Measurements from ENCODE around the gene TRIM34.
"Not testable (repeated sequence)": the region's sequence is repeated elsewhere in the genome, so short reads cannot be mapped to it uniquely, and the experiment has no call there.

TRIM34 gene, protein sequence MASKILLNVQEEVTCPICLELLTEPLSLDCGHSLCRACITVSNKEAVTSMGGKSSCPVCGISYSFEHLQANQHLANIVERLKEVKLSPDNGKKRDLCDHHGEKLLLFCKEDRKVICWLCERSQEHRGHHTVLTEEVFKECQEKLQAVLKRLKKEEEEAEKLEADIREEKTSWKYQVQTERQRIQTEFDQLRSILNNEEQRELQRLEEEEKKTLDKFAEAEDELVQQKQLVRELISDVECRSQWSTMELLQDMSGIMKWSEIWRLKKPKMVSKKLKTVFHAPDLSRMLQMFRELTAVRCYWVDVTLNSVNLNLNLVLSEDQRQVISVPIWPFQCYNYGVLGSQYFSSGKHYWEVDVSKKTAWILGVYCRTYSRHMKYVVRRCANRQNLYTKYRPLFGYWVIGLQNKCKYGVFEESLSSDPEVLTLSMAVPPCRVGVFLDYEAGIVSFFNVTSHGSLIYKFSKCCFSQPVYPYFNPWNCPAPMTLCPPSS

DNA sequence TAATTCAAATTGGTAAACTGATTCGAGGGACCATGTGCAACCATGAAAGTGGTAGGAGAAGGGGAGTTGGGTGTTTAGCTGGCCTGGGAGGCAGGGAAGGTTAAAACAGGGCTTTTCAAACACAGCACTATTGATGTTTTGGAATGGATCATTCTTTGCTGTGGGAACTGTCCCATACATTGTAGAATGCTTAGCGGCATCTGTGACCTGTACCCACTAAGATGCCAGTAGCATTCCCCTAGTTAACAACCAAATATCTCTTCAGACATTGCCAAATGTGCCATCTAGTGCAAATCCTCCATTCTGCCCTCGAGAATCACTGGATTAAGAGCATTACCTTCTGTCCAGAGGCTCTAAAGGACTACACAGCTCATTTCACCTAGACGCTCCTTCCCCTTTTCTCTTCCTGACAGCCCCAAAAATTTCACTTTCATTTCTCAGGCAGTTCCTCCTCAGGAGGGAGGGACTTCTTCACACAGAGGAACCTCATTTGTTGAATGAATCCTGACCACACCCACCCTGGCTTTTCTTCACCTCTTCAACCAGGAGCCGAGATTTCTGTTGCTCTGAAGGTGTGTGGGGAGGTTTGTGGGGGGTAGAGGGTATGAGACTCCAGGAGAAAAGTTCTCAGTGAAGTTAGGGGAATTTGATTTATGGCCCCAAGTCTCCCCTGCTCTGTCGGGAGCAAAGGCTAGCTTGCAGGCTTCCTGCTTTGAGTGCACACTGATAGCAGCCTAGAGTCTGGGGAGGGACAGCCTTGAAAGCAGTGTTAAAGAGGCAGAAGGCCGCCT is at the start of gene TRIM34:
TSS of gene TRIM34 (plus strand) at position 513 of the 791 bp plus-strand sequence. CDS start 7,331 bp downstream, outside the sequence.
- DNase-seq: no peak

DNA sequence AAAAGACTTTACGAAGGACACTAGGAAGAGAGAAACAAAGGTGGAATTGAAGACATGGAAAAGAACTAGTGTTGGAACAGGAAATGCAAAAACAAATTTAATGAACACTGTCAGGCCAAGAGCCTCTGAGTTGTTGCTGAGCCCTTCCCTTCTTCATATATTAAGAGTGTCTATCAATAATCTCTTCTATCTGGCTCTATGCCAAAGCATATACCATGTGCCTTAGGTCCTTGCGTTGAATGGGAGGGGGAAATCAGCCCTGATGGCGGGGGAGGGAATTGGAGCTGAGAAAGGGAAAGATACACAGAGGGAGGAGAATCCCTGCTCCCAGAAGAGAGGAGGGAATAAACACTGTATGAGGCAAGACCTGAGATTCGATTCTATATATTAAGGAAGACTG is 49.6 kb upstream of the TRIM34 start:
- DNase-seq: no peak

DNA sequence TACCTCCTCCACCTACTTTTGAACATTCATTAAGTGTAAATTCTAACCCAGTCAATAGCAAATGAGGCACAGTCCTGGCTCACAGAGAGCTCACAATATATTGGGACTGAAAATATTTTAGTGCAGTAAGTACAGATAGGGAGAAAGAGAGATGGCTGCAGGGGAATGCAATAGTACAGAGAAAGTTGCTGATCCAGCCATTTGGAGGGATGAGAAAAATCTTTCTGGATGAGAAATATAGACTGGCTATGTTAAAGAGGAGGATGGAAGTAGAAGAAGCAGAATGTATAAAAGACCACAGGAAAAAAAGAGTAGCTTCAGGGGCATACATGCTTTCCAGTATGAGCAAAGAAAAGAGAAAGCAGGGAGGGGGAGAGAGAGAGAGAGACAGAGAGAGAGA is 47.7 kb upstream of the TRIM34 start:
- no peak for DNase-seq

DNA sequence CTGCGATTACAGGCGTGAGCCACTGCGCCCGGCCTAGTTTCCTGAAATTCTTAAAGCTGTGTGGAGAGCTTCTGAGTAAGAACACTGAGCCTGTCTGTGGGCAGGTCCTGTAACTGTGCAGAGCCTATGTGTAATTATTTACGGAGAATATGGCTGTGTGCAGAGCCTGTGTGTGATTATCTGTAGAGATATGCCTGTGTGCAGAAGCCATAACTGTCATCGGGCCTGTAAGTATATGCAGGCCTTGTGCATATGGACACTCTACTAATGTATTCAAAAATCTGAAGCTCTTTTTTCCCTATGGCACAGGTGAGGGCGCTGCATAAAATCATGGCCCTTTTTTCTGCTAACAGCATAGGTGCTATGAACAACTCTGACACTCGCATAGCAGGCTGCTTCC is 44.2 kb upstream of the TRIM34 start, which contains the start of gene OR52B6:
TSS of gene OR52B6 (plus strand) at position 301 of the 400 bp plus-strand sequence. CDS start at position 301, 0 bp downstream.
- no peak for DNase-seq

DNA sequence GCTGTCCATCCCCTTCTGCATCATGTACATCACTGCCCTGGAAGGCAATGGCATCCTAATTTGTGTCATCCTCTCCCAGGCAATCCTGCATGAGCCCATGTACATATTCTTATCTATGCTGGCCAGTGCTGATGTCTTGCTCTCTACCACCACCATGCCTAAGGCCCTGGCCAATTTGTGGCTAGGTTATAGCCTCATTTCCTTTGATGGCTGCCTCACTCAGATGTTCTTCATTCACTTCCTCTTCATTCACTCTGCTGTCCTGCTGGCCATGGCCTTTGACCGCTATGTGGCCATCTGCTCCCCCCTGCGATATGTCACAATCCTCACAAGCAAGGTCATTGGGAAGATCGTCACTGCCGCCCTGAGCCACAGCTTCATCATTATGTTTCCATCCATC is 43.8 kb upstream of the TRIM34 start:
- DNase-seq: no peak

DNA sequence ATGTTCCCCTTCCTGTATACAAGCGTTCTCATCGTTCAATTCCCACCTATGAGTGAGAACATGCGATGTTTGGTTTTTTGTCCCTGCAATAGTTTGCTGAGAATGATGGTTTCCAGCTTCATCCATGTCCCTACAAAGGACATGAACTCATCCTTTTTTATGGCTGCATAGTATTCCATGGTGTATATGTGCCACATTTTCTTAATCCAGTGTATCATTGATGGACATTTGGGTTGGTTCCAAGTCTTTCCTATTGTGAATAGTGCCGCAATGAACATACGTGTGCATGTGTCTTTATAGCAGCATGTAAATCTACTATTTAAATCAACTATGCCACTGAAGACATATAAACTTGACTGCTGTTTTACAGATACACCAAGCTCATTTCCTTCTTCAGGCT is 40.3 kb upstream of the TRIM34 start:
- not testable (repeated sequence) for DNase-seq

DNA sequence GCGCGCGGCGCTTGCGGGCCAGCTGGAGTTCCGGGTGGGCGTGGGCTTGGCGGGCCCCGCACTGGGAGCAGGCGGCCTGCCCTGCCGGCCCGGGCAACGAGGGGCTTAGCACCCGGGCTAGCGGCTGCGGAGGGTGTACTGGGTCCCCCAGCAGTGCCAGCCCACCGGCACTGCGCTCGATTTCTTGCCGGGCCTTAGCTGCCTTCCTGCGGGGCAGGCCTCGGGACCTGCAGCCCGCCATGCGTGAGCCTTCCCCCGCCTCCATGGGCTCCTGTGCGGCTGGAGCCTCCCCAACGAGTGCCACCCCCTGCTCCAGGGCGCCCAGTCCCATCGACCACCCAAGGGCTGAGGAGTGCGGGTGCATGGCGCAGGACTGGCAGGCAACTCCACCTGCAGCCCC is 34.9 kb upstream of the TRIM34 start:
- DNase-seq: not testable (repeated sequence)

DNA sequence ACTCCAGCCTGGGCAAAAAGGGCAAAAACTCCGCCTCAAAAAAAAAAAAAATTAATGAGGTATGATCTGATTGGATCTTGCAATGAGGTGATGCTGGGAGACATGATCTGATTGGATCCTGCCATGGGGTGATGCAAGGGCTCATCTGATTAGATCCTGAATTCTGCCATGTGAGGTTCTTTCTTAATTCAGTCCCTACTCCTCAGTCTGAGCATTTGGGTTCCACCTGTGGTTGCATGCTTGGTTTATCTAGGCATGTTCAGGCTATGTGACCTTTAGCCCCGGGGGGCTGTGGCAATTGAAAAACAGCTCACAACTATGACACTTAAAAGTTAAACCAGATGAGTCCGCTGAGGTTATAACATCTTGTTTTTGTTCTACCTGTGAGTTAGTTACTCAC is 33.2 kb upstream of the TRIM34 start:
- no peak for DNase-seq

DNA sequence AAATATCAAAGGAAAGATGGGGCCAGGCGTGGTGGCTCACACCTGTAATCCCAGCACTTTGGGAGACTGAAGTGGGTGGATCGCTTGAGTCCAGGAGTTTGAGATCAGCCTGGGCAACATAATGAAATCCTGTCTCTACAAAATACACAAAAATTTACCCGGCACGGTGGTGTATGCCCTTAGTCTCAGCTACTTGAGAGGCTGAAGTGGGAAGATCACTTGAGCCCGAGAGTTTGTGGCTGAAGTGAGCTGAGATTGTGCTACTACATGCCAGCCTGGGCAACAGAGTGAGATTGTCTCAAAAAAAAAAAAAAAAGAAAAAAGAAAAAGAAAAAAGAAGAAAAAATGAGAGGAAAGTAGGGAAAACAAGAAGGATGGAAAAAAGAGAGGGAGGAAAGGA is 32.2 kb upstream of the TRIM34 start:
- no peak for DNase-seq

DNA sequence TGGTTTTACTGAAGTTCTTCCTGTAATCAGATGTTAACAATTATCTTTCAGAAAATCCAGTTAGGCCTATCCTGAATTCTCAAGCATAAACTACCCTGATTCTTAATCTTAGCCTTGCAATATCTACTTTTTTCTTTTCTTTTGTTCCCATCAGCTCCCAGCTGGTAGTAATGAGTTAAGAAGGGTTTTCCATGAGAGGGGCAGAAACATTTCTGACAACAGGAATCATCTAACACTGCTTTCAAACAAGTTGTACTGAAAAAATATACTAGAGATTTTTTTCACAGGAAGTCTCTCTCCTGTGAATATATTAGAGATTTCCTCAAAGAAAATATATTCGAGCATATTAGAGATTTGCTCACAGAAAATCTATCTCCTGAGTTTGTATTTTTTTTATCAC is 31.7 kb upstream of the TRIM34 start:
- DNase-seq: no peak

DNA sequence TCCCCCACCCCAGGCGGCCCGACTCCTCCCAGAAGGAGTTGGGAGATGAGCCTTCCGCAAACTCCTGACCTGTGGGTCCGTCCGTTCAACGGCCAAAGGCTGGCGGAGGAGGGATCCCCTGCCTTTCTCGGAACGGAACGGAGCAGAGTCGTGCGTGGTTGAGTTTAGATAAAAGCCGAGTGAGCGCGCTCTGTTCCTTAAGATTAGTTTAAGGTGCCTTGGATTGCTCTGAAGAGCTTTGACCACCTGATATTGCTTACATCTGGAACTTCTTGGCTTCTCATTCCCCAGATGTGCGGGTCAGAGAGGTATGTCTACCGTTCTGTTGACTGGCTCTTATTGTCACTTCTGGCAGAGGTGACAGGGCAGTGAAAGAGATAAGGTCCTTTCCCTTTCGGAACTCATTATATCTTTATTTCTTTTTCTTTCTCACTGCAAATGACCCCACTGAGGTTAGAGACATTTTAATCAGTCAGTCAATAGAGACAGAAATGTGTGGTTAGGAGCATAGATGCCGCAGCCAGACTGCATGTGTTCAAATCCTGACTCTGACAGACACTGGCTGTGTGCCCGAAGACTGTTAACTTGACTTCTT is 28.1 kb upstream of the TRIM34 start, which contains the start of gene TRIM6:
TSS of gene TRIM6 (plus strand) at position 31 of the 595 bp plus-strand sequence. CDS start at position 292, 261 bp downstream.
- DNase-seq: no peak

DNA sequence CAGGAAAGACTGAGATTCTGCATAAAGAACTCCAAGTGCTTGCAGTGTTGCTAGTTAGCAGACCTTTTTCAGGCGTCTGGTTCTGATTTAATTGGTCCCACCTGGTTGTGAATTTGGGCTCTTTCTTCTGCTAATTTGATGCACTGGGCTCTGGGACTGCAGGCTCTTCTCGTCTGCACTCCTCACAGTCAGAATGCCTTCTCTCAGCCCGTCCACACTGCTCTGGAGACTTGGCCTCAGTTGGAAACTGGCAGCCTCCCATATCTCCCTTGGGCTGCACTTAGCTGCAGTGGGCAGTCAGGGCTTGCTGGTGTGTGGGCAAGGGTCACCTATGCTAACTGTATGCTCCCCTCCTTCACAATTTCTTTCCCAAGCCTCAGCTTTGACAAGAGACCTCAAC is 26.8 kb upstream of the TRIM34 start:
- no peak for DNase-seq

DNA sequence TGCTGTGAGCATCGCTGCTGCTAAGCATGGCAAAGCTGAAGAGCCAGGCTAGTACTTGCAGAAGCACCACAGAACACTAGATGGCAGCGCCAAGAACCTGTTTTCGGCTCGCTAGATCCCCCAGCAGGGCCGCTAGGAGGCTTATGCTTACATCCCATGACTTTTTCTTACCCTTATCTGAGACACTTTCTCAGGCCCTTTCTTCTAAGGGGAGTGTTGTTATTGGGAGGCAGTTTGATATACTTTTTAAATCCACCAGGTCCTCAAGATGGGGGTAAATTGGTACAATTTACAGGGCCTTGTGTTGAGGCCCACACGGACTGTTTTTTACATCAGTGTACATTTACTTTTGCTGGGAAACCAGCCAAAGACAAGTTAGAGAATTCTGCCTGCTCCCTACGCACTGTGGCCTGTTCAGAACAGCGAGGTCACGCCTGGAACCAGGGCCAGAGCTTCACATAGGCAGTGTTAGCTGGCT is 24.4 kb upstream of the TRIM34 start:
- DNase-seq: no peak

DNA sequence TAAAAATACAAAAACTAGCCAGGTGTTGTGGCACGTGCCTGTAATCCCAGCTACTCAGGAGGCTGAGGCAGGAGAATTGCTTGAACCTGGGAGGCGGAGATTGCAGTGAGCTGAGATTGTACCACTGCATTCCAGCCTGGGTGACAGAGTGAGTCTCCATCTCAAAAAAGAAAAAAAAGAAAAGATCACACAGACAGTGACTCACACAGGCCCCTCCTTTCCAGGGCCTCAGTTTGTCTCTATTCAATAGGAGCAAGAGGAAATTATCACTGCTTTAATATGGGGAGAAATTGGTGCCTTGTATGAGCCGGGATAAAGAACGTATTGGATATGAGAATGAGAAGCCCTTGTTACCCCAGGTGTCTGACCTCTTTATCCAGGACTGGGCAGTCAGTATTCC is 22.0 kb upstream of the TRIM34 start:
- DNase-seq: not testable (repeated sequence)

DNA sequence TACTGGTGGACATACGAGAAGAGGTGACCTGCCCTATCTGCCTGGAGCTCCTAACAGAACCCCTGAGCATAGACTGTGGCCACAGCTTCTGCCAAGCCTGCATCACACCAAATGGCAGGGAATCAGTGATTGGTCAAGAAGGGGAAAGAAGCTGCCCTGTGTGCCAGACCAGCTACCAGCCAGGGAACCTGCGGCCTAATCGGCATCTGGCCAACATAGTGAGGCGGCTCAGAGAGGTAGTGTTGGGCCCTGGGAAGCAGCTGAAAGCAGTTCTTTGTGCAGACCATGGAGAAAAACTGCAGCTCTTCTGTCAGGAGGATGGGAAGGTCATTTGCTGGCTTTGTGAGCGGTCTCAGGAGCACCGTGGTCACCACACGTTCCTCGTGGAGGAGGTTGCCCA is 21.5 kb upstream of the TRIM34 start:
- DNase-seq: no peak

DNA sequence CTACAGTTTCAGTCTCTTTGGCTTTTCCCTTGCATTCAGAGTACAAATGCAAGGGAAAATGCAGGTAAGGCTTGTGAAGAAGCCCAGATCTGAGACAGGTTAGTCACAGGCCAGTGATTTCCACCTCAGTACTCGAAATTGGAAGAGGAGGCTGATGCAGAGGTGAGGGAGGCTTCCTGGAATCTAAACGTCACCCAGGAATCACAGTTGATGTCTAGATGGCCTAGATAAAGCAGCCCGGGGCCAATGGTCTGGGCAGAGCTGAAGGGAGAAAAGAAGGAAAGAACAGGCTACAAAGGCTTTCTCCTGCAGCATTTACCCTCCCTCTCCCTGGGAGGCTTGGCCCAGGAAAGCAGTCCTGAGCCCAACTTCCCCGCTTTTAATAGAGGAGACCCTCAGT is 19.9 kb upstream of the TRIM34 start:
- DNase-seq: no peak

DNA sequence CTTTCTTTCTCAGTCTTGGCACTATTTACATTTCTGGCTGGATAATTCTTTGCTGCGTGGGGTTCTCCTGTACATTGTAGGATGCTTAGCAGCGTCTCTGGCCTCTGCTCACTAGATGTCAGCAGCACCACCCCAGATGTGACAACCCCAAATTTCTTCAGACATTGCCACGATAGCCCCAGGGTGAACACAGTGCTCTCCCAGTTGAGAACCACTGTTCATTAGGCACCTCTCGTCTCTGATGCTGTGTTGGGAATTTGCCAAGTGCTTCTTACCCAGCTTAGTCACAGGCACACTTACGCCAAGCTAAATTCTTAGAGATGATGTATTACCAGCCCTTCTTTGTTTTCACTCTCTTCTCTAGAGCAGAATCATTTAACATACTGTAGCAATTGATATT is 19.0 kb upstream of the TRIM34 start:
- DNase-seq: no peak

DNA sequence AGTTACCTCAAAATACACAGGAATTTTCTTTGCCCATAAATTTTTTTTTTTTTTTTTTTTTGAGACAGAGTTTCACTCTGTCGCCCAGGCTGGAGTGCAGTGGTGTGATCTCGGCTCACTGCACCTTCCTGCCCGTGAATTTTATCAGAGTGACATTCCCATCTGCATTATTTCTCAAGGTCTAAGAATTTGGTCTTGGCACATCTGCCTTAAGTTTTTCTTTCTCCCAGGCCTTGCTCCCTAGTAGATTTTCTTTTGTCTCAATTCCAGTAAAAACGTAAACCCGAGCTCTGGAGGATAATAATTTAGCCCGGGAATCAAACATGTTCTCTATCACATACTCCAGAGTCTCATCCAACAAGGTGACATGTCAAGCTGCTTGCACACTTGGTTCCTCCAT is 16.0 kb upstream of the TRIM34 start:
- DNase-seq: no peak

DNA sequence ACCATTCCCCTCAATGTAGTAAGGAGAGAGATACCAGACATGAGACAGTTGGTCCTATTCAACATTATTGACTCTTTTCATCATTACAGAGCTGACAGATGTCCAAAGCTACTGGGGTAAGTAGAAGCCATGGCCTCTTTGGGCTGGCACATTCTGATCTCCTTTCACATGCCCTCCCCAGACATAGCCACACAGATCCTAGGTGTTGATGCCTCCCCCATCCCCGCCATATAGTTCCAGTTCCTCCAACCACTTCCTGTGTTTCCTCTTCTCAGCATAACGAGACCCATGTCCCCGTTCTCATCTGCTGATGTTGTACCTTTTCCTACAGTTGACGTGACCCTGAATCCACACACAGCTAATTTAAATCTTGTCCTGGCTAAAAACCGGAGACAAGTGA is 14.4 kb upstream of the TRIM34 start:
- DNase-seq: no peak

DNA sequence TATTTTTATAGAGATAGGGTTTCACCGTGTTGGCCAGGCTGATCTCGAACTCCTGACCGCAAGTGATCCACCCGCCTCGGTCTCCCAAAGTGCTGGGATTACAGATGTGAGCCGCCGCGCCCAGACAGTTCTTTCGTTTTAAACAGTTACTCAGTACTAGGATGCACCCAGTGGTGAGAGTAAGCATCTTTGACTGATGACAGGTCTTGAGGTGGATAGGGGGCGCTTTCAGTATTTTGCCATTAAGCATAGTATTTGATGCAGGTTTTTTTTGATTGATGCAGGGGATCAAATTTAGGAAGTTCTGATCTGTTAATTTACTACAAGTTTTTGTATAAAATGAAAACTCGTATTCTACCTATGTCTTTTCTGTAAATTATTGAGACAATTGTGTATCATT is 13.2 kb upstream of the TRIM34 start:
- DNase-seq: no peak

DNA sequence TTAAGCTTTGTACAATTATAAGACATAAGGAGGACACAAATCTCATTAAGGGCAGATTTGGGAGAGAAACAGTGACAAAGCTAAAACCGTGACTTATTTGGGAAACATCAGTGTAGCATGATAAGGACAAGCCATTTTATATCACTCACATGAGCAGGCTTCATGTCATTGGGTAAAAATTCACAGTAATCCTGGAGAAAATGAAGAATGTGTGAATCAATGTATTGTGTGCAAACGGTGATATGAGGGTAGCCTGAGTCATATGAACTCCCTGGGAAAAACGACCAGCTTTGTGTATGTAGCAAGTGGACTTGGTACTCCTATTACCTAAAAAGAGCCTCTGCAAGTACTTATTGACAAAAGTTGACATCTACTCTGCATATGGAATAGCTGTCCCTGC is 6.0 kb upstream of the TRIM34 start:
- DNase-seq: no peak

DNA sequence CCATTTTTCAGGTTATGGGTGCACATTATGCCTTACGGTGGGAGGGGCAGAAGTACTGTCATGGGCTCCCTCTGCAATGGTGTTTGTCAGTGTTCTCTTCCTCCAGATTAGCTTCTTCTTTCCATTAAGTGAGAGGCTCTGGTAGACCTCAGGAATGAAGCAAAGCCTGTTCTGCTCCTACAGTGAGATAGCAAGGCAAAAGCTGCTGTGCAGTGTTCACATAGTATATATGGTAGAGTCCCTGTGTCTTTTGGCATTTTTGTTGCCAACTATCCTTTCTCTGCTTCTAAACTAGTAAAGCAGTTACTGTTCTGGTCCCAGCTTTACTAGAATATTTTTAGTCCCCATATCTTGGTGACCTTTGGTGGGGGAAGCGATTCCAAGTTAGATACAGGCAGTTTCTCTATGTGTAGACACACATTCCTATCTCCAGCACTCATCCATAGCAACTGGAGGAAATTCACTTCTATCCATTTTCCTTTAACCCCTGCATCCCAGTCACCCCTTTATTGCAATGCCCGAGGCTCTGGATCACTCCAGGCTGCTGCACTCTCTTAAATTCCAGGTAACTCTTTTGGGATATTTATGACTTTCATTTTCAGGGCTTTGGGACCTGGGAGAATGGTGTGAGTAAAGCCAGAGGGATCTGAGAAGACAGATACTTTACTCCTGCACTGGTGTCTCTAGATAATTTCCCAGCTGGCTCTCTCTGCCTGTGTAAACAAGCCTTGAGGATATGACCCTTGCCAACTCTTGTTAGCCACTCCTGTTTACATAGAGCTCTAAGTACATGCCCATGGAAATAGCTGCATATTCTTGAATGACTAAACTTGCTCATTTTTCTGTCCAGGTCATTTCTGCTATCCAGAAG is 3.9 kb upstream of the TRIM34 start:
- DNase-seq: peak; percentile 31

Data from T1000 (cell line).